ENCODE data around the gene PRKAG2.

PRKAG2 gene

GRCh38 chr7:151757274-151757673, 119.6 kb downstream of the PRKAG2 start:
- CTCF ChIA-PET, result interaction anchor here (1.3 to 2.9 kb wide), 4 partner anchors 14 to 442 kb away, joined by 4 to 25 read pairs (median 8); no protein-coding TSS in a partner anchor
- TF ChIP-seq, protein P1, sequence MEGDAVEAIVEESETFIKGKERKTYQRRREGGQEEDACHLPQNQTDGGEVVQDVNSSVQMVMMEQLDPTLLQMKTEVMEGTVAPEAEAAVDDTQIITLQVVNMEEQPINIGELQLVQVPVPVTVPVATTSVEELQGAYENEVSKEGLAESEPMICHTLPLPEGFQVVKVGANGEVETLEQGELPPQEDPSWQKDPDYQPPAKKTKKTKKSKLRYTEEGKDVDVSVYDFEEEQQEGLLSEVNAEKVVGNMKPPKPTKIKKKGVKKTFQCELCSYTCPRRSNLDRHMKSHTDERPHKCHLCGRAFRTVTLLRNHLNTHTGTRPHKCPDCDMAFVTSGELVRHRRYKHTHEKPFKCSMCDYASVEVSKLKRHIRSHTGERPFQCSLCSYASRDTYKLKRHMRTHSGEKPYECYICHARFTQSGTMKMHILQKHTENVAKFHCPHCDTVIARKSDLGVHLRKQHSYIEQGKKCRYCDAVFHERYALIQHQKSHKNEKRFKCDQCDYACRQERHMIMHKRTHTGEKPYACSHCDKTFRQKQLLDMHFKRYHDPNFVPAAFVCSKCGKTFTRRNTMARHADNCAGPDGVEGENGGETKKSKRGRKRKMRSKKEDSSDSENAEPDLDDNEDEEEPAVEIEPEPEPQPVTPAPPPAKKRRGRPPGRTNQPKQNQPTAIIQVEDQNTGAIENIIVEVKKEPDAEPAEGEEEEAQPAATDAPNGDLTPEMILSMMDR (IDR thresholded peaks at IDR 0.05; ENCODE audit: control extremely low read depth, extremely low read depth, low read depth, missing control alignments), result no peak
- POLR2A ChIA-PET, result interaction anchor here (0.6 kb wide), 1 partner anchor 26 kb away, joined by 3 read pairs; no protein-coding TSS in a partner anchor
- no peak for DNase-seq (ENCODE audit: extremely low spot score)

- DNase-seq (ENCODE audit: extremely low spot score), result no peak
- ChIA-PET POLR2A (interaction anchor here (0.6 kb wide), 1 partner anchor 25 kb away, joined by 3 read pairs; no protein-coding TSS in a partner anchor), CTCF (interaction anchor here (1.3 to 2.9 kb wide), 4 partner anchors 14 to 441 kb away, joined by 4 to 25 read pairs (median 8); no protein-coding TSS in a partner anchor)
- TF ChIP-seq, protein P1 (IDR thresholded peaks at IDR 0.05; ENCODE audit: control extremely low read depth, extremely low read depth, low read depth, missing control alignments), result no peak
These were observed 120.0 kb downstream of the PRKAG2 start for GRCh38 chr7:151756866-151757265.

- DNase-seq (ENCODE audit: extremely low spot score), result peak; percentile 40
- ChIA-PET CTCF (interaction anchor here (1.3 to 2.9 kb wide), 5 partner anchors 15 to 440 kb away, joined by 4 to 25 read pairs (median 6); no protein-coding TSS in a partner anchor), POLR2A (interaction anchor here (0.6 kb wide), 1 partner anchor 25 kb away, joined by 3 read pairs; no protein-coding TSS in a partner anchor)
- TF ChIP-seq, protein P1 (IDR thresholded peaks at IDR 0.05; ENCODE audit: control extremely low read depth, extremely low read depth, low read depth, missing control alignments), result no peak
These were observed 120.7 kb downstream of the PRKAG2 start for GRCh38 chr7:151756076-151756731.

GRCh38 chr7:151755131-151755801, 121.6 kb downstream of the PRKAG2 start:
- ChIA-PET POLR2A (no interaction called here), CTCF (interaction anchor here (1.0 to 2.8 kb wide), 3 partner anchors 8 to 387 kb away, joined by 3 to 9 read pairs (median 5); no protein-coding TSS in a partner anchor)
- TF ChIP-seq, protein P1 (IDR thresholded peaks at IDR 0.05; ENCODE audit: control extremely low read depth, extremely low read depth, low read depth, missing control alignments), result no peak
- no peak for DNase-seq (ENCODE audit: extremely low spot score)

DNA sequence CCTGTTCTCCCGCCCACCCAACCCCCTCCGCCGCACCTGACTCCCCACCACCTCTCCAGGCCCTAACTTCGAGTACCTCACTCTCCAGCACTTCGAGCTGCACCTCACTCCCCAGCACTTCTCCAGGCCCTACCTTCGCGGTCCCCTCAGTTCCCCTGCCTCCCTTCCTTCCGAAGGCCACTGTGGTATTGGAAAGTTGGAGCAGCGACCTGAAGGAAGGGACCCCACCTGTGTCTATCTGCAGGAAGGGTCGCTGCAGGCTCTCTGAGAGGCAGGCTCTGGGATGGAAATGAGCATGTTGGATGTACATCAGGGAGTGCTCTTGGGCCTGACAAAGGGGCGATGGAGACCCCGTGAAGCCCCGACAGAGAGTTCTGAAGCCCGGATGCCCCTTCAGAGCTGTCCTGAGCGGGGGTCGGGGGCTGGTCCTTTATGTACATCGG, 122.2 kb downstream of the PRKAG2 start:
- ChIA-PET CTCF (interaction anchor here (1.0 to 2.8 kb wide), 4 partner anchors 9 to 401 kb away, joined by 3 to 9 read pairs (median 4); no protein-coding TSS in a partner anchor), POLR2A (no interaction called here)
- DNase-seq (ENCODE audit: extremely low spot score), result no peak
- TF ChIP-seq, protein P1 (IDR thresholded peaks at IDR 0.05; ENCODE audit: control extremely low read depth, extremely low read depth, low read depth, missing control alignments), result no peak

DNA sequence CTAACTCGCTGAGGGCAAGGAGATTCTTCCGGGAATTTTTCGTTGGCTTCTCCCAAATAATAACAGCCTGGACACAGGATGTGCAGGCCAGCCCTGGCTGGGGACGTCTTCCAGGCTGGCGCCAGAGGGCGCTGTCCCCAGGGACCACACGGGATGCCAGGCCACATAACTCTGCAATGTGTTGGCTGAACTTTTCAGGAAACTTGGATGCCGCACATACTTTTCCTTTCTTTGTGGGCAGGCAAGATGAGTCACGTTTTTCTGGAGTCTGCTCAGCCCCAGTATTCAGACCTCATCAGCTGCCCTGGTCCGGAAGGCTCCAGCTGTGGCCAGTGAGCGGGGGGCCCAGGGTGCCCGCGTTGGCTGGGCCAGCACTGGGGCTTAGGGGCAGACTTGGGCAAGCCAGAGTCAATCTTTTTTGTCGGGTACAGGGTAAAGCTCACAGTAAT, 122.7 kb downstream of the PRKAG2 start:
- CTCF ChIA-PET, result interaction anchor here (1.4 to 2.8 kb wide), 2 partner anchors 9 to 400 kb away, joined by 3 to 9 read pairs; no protein-coding TSS in a partner anchor
- POLR2A ChIA-PET, result no interaction called here
- TF ChIP-seq, protein P1 (IDR thresholded peaks at IDR 0.05; ENCODE audit: control extremely low read depth, extremely low read depth, low read depth, missing control alignments), result peak; percentile 45
- DNase-seq (ENCODE audit: extremely low spot score), result peak; percentile 64
